NT2/D1 (cell line): ENCODE measurements around the gene ZNF330.
"Not testable (repeated sequence)": the region's sequence is repeated elsewhere in the genome, so short reads cannot be mapped to it uniquely, and the experiment has no call there.

ENCODE experiments used
- DNase-seq: peaks from one replicate; pipeline ENCODE4 v3.0.0-alpha.2; 2011; ENCODE audit warnings: low read depth, low spot score
- H3K27me3 ChIP-seq: 2 replicates; pipeline ENCODE4 v1.6.0; 2011; ENCODE audit warnings: mild to moderate bottlenecking; ENCODE audit not compliant: insufficient read length, insufficient read depth
- H3K36me3 ChIP-seq: 2 replicates; pipeline ENCODE4 v1.6.1; 2011; ENCODE audit warnings: mild to moderate bottlenecking, low read length, mixed read lengths; ENCODE audit not compliant: insufficient read depth, insufficient read length
- H3K4me1 ChIP-seq: 2 replicates; pipeline ENCODE4 v1.5.1; 2011; ENCODE audit not compliant: insufficient read depth, insufficient read length
- H3K4me3 ChIP-seq: 2 replicates; pipeline ENCODE4 v1.5.1; 2011; ENCODE audit warnings: low read depth; ENCODE audit not compliant: insufficient read length
- H3K9ac ChIP-seq: 2 replicates; pipeline ENCODE4 v1.6.0; 2011; ENCODE audit warnings: low read depth; ENCODE audit not compliant: insufficient read length
- H3K9me3 ChIP-seq: 2 replicates; pipeline ENCODE4 v1.5.1; 2011; ENCODE audit warnings: mild to moderate bottlenecking, low read length; ENCODE audit not compliant: insufficient read depth
- SUZ12 ChIP-seq: IDR thresholded peaks from 2 replicates; pipeline ENCODE4 v1.6.1; 2011; ENCODE audit not compliant: insufficient read length, insufficient read depth; ENCODE audit errors: extremely low read depth
- YY1 ChIP-seq: IDR thresholded peaks from 2 replicates; pipeline ENCODE4 v1.6.1; 2011; ENCODE audit not compliant: insufficient read length, insufficient read depth
- ZNF274 ChIP-seq: IDR thresholded peaks from 2 replicates; pipeline ENCODE4 v1.6.1; 2011; ENCODE audit warnings: mild to moderate bottlenecking, low read depth, low read length

Gene ZNF330

GRCh38 chr4:141220691-141221659 is at the start of gene ZNF330:
Gene ZNF330, plus strand, starts transcription at chr4:141220895. Its CDS starts 1,477 bp downstream, at chr4:141222372.
- Histone ChIP-seq H3K9ac (peak within 1 kb of the TSS; percentile 88), H3K4me1 (peaks cover 2% of the 10 kb centered on the region), H3K27me3 (no peaks in the 10 kb centered on the region), H3K36me3 (peaks cover 33% of the 10 kb centered on the region), H3K4me3 (peak within 1 kb of the TSS; percentile 82), H3K9me3 (no peaks in the 10 kb centered on the region)
- DNase-seq, result peak; percentile 62
- TF ChIP-seq ZNF274, result no peak
- no peak for TF ChIP-seq YY1
- TF ChIP-seq SUZ12, result no peak

GRCh38 chr4:141174457-141174856 is 46.2 kb upstream of the ZNF330 start:
- no peaks in the 10 kb centered on the region for H3K4me1 ChIP-seq
- TF ChIP-seq ZNF274 (no peak), SUZ12 (no peak), YY1 (no peak)
- no peak for DNase-seq
- H3K4me3 ChIP-seq, result no peak overlapping the region
- H3K9me3 ChIP-seq, result no peaks in the 10 kb centered on the region
- H3K27me3 ChIP-seq, result no peaks in the 10 kb centered on the region
- H3K9ac ChIP-seq, result no peak overlapping the region
- no peaks in the 10 kb centered on the region for H3K36me3 ChIP-seq

- DNase-seq, result no peak
- H3K36me3 ChIP-seq, result no peaks in the 10 kb centered on the region
Observed at GRCh38 chr4:141177171-141177570, 43.5 kb upstream of the ZNF330 start.

DNA sequence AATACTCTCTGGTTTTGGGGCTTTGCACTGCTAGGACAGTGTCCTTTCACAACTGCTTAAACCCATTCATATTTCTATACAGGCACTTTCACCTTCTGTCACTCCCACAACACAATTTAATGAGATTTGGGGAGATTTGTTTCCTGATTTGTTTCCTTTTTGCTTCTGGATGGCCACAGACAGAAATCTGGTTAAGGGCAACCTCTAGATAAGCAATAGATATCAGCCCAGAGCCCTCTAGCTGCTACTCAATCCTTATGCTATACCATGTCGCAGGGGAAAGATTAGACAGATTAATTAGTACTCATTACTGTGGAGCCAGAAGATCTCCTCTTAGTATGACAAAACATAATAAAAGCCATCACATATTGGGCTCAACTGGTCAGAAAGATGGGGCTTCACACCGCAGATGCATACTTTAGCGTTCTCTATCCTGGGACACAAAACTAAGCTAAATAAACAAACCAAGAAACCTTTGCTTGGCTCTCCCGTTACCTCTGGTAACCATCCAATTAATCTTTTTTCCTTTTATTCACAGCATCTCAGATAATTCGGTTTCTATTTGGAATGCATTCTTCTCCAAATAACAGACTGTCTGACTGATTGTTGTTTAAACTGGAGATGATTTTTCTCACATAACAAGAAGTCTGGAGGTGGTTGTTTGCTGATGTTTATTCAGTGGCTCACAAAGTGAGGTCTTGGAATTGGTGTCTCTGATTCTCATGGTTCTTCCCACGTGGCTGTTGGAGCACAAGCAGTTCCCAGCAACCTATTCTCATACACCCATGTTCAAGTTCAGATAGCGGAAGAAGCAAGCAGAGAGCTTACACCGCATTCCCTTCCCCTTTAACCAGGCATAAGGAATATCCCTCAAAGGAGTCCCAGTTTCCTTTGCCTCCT is 41.0 kb upstream of the ZNF330 start:
- H3K9me3 ChIP-seq, result no peaks in the 10 kb centered on the region
- H3K4me1 ChIP-seq, result no peaks in the 10 kb centered on the region
- H3K9ac ChIP-seq, result no peak overlapping the region
- no peaks in the 10 kb centered on the region for H3K36me3 ChIP-seq
- no peaks in the 10 kb centered on the region for H3K27me3 ChIP-seq
- H3K4me3 ChIP-seq, result no peak overlapping the region
- TF ChIP-seq YY1, result no peak
- no peak for TF ChIP-seq ZNF274
- no peak for TF ChIP-seq SUZ12
- DNase-seq, result no peak

More at GRCh38 chr4:141177171-141177570, 43.5 kb upstream of the ZNF330 start:
- Histone ChIP-seq H3K4me3 (no peak overlapping the region), H3K4me1 (no peaks in the 10 kb centered on the region), H3K9ac (no peak overlapping the region), H3K9me3 (no peaks in the 10 kb centered on the region), H3K27me3 (no peaks in the 10 kb centered on the region)
- TF ChIP-seq SUZ12 (no peak), ZNF274 (no peak), YY1 (no peak)

- Histone ChIP-seq H3K36me3 (no peaks in the 10 kb centered on the region), H3K4me3 (no peak overlapping the region), H3K4me1 (no peaks in the 10 kb centered on the region), H3K9me3 (no peaks in the 10 kb centered on the region), H3K27me3 (no peaks in the 10 kb centered on the region), H3K9ac (no peak overlapping the region)
- TF ChIP-seq YY1 (no peak), SUZ12 (no peak), ZNF274 (no peak)
- DNase-seq, result no peak
Observed at GRCh38 chr4:141180991-141181761, 39.5 kb upstream of the ZNF330 start.

DNA sequence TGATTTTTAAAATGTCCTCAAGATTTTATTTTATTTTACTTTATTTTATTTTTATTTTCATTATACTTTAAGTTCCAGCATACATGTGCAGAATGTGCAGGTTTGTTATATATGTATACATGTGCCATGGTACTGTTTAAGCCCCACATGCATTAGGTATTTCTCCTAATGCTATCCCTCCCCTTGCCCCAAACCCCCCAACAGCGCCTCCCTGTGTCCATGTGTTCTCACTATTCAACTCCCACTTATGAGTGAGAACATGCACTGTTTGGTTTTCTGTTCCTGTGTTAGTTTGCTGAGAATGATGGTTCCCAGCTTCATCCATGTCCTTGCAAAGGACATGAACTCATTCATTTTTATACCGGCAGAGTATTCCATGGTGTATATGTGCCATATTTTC is 37.2 kb upstream of the ZNF330 start:
- H3K27me3 ChIP-seq, H3K36me3 ChIP-seq, H3K9me3 ChIP-seq, H3K4me1 ChIP-seq, H3K9ac ChIP-seq, H3K4me3 ChIP-seq, DNase-seq: not testable (repeated sequence)

- Histone ChIP-seq H3K9me3 (0 out of 2 replicates have a peak, but pooled peaks cover 9% of the 10 kb centered on the region), H3K4me1 (no peaks in the 10 kb centered on the region), H3K9ac (no peak overlapping the region), H3K27me3 (no peaks in the 10 kb centered on the region), H3K4me3 (no peak overlapping the region), H3K36me3 (no peaks in the 10 kb centered on the region)
- no peak for DNase-seq
- TF ChIP-seq YY1 (no peak), SUZ12 (no peak)
Observed at GRCh38 chr4:141192564-141192963, 28.1 kb upstream of the ZNF330 start.
